ENCODE data around the gene GTF3A. TPM values are rescaled to one million over a fixed set of nuclear protein-coding genes. Genes with fewer than 3 reads are reported as not detected.

Gene GTF3A
- total RNA-seq, 1 donor from 2014 or later: 119 TPM

DNA sequence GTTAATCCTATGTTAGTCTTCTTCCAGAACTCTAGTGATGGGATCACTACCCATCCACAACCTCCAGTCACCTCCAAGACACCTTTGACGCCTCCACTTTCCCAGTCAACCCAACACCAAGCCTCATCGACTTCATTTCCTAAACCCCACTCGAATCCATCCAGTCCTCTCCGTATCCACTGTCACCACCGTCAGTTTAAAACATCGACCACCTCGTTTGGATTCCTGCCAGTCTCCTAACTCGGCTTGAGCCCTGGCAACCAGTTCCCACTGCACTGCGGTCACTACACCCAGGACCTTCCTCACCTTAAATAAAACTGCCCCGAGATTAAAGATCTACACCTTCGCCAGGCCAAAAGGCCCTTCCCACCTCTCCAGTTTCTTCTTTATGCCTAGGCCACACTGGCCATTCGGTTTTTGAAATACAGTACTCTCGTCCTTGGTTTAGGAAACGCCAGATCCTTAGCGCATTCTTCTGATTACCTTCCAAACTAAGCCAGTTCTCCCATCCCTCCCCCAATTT, 24.7 kb downstream of the GTF3A start:
- DNase-seq (no peak), ATAC-seq (ENCODE audit: low read depth) (no peak)
- POLR2A ChIA-PET: interaction anchor here (0.5 to 6.5 kb wide), 8 partner anchors 23 to 195 kb away, joined by 3 to 185 read pairs (median 10); partner anchors contain the start of genes GTF3A and LNX2
- H3K4me1 Mint-ChIP-seq: peaks cover 70% of the 10 kb centered on the region
- no peaks in the 10 kb centered on the region for H3K9me3 Mint-ChIP-seq
- CTCF ChIA-PET: interaction anchor here (1.9 kb wide), 1 partner anchor 23 kb away, joined by 9 read pairs; no protein-coding TSS in a partner anchor
- peak overlapping the region; percentile 98 for H3K27ac Mint-ChIP-seq
- intact Hi-C loops (cut with micrococcal nuclease): loop anchor here (5.0 kb wide), 1 partner anchor 317 kb away; no protein-coding TSS in a partner anchor
- TF ChIP-seq, protein P1, sequence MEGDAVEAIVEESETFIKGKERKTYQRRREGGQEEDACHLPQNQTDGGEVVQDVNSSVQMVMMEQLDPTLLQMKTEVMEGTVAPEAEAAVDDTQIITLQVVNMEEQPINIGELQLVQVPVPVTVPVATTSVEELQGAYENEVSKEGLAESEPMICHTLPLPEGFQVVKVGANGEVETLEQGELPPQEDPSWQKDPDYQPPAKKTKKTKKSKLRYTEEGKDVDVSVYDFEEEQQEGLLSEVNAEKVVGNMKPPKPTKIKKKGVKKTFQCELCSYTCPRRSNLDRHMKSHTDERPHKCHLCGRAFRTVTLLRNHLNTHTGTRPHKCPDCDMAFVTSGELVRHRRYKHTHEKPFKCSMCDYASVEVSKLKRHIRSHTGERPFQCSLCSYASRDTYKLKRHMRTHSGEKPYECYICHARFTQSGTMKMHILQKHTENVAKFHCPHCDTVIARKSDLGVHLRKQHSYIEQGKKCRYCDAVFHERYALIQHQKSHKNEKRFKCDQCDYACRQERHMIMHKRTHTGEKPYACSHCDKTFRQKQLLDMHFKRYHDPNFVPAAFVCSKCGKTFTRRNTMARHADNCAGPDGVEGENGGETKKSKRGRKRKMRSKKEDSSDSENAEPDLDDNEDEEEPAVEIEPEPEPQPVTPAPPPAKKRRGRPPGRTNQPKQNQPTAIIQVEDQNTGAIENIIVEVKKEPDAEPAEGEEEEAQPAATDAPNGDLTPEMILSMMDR (IDR thresholded peaks at IDR 0.05): no peak
- peak overlapping the region; percentile 96 for H3K4me3 Mint-ChIP-seq
- no peaks in the 10 kb centered on the region for H3K27me3 Mint-ChIP-seq
- peaks cover 20% of the 10 kb centered on the region for H3K36me3 Mint-ChIP-seq (ENCODE audit: low read depth)

- Mint-ChIP-seq H3K4me1 (peaks cover 69% of the 10 kb centered on the region), H3K27me3 (no peaks in the 10 kb centered on the region), H3K27ac (peak within 1 kb of the TSS; percentile 98), H3K36me3 (ENCODE audit: low read depth) (peaks cover 20% of the 10 kb centered on the region), H3K4me3 (peak within 1 kb of the TSS; percentile 96), H3K9me3 (no peaks in the 10 kb centered on the region)
- DNase-seq (peak; percentile 89), ATAC-seq (ENCODE audit: low read depth) (peak; percentile 81)
- intact Hi-C loops (cut with micrococcal nuclease): loop anchor here (1.0 to 10.0 kb wide), 12 partner anchors 24 to 1265 kb away; partner anchors contain the start of genes CDK8, LNX2, PAN3 and RPL21
- CTCF ChIA-PET: interaction anchor here (1.0 to 2.1 kb wide), 2 partner anchors 24 to 33 kb away, joined by 3 to 13 read pairs; no protein-coding TSS in a partner anchor
- POLR2A ChIA-PET: interaction anchor here (0.7 to 6.5 kb wide), 21 partner anchors 8 to 1077 kb away, joined by 3 to 185 read pairs (median 5); partner anchors contain the start of genes GTF3A, LNX2, POLR1D and RPL21
- TF ChIP-seq, protein P1 (IDR thresholded peaks at IDR 0.05): no peak
Measured at GRCh38 chr13:27449936-27450828, 25.8 kb downstream of the GTF3A start, which contains the start of gene MTIF3. Gene MTIF3, minus strand, starts transcription at chr13:27450564. Its CDS starts 10,116 bp downstream, at chr13:27440448.

DNA sequence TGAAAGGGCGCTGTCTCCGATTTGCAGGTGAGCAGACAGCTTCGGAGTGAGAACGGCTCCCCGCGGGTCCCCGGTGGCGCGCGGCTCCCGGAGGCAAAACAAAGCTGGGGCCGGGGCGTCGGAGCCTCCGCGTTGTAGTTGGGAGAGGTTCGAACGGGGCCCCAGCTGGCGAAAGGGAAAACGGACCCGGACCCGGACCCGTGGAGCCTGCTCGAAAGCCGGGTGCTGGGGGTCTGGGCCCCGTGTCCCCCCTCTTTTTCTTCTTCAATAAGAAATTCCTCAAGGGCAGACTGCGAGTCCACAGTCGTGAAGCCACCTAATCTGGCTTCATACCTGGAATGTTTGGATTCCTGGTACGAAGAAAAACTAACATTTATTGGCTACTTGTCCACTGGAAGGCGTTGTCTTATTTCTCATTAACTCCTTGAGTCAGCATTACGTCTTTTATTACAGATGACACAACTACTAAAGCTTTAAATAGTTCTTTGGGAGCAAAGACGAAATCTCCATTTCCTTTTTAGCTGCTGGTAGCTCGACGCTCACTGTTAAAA, 26.6 kb downstream of the GTF3A start:
- Mint-ChIP-seq H3K4me1 (peaks cover 70% of the 10 kb centered on the region), H3K36me3 (ENCODE audit: low read depth) (peaks cover 17% of the 10 kb centered on the region), H3K9me3 (no peaks in the 10 kb centered on the region), H3K4me3 (peak overlapping the region; percentile 96), H3K27ac (peak overlapping the region; percentile 98), H3K27me3 (no peaks in the 10 kb centered on the region)
- ChIA-PET CTCF (interaction anchor here (0.5 to 2.1 kb wide), 3 partner anchors 25 to 168 kb away, joined by 3 to 13 read pairs (median 3); no protein-coding TSS in a partner anchor), POLR2A (interaction anchor here (0.7 to 6.5 kb wide), 13 partner anchors 9 to 688 kb away, joined by 3 to 185 read pairs (median 6); partner anchors contain the start of genes GTF3A, LNX2, POLR1D and RPL21)
- ATAC-seq (ENCODE audit: low read depth) (no peak), DNase-seq (peak; percentile 45)
- intact Hi-C loops (cut with micrococcal nuclease): loop anchor here (1.0 to 10.0 kb wide), 11 partner anchors 25 to 1264 kb away; partner anchors contain the start of genes CDK8, LNX2, PAN3 and RPL21
- TF ChIP-seq, protein P1 (IDR thresholded peaks at IDR 0.05): no peak

GRCh38 chr13:27455331-27455855, 31.0 kb downstream of the GTF3A start:
- ATAC-seq (ENCODE audit: low read depth) (peak; percentile 41), DNase-seq (no peak)
- no peaks in the 10 kb centered on the region for H3K27me3 Mint-ChIP-seq
- POLR2A ChIA-PET: interaction anchor here (0.6 to 2.7 kb wide), 12 partner anchors 8 to 333 kb away, joined by 3 to 22 read pairs (median 4); partner anchors contain the start of gene GTF3A
- intact Hi-C loops (cut with micrococcal nuclease): loop anchor here (1.0 to 10.0 kb wide), 3 partner anchors 25 to 1259 kb away; partner anchors contain the start of genes CDK8 and SLC46A3
- H3K27ac Mint-ChIP-seq: peak overlapping the region; percentile 94
- CTCF ChIA-PET: interaction anchor here (1.2 to 2.3 kb wide), 3 partner anchors 22 to 371 kb away, joined by 4 to 5 read pairs (median 5); no protein-coding TSS in a partner anchor
- peaks cover 31% of the 10 kb centered on the region for H3K4me1 Mint-ChIP-seq
- H3K36me3 Mint-ChIP-seq (ENCODE audit: low read depth): peaks cover 4% of the 10 kb centered on the region
- TF ChIP-seq, protein P1 (IDR thresholded peaks at IDR 0.05): no peak
- no peaks in the 10 kb centered on the region for H3K9me3 Mint-ChIP-seq
- peak overlapping the region; percentile 87 for H3K4me3 Mint-ChIP-seq

Measured in activated B cell treated with CpG ODN at 0.5 μM for 24 hours (primary cell).